Neural progenitor cell (in vitro differentiated cells): Measurements from ENCODE around the gene SLC1A1. TPM values are rescaled to one million over a fixed set of nuclear protein-coding genes. Genes with fewer than 3 reads are reported as not detected.
"Not testable (repeated sequence)": the region's sequence is repeated elsewhere in the genome, so short reads cannot be mapped to it uniquely, and the experiment has no call there.

ENCODE experiments used
- DNase-seq: peaks from one replicate; pipeline ENCODE4 v3.0.0-alpha.2; 2016; ENCODE audit warnings: low spot score
- H2AFZ ChIP-seq: fragments of 200-600 bp; sonication (generic); replicated peaks from 2 replicates; pipeline ENCODE4 v1.6.1; 2016; ENCODE audit warnings: antibody characterized with exemption
- H3F3A ChIP-seq: fragments of 200-600 bp; sonication (generic); 2 replicates; pipeline ENCODE4 v1.6.1; 2016; ENCODE audit warnings: antibody characterized with exemption, low read depth
- H3K27ac ChIP-seq: fragments of 200-600 bp; sonication (generic); 2 replicates; pipeline ENCODE4 v1.5.1; 2016; ENCODE audit warnings: mild to moderate bottlenecking
- H3K27me3 ChIP-seq: fragments of 200-600 bp; sonication (generic); 2 replicates; pipeline ENCODE4 v1.6.1; 2016; ENCODE audit warnings: mild to moderate bottlenecking, moderate library complexity
- H3K36me3 ChIP-seq: fragments of 200-600 bp; sonication (generic); 2 replicates; pipeline ENCODE4 v1.5.1; 2016
- H3K4me1 ChIP-seq: fragments of 200-600 bp; sonication (generic); 2 replicates; pipeline ENCODE4 v1.6.1; 2016; ENCODE audit warnings: mixed run types
- H3K4me2 ChIP-seq: fragments of 200-600 bp; sonication (generic); 2 replicates; pipeline ENCODE4 v1.6.1; 2016
- H3K4me3 ChIP-seq: fragments of 200-600 bp; sonication (generic); 2 replicates; pipeline ENCODE4 v1.5.1; 2016
- H3K79me2 ChIP-seq: fragments of 200-600 bp; sonication (generic); 2 replicates; pipeline ENCODE4 v1.6.1; 2016; ENCODE audit warnings: low read depth
- H3K9ac ChIP-seq: fragments of 200-600 bp; sonication (generic); 2 replicates; pipeline ENCODE4 v1.6.1; 2016
- H3K9me3 ChIP-seq: fragments of 200-600 bp; sonication (generic); 2 replicates; pipeline ENCODE4 v1.5.1; 2016; ENCODE audit warnings: low read depth
- H4K20me1 ChIP-seq: fragments of 200-600 bp; sonication (generic); 2 replicates; pipeline ENCODE4 v1.6.1; 2016; ENCODE audit warnings: low read depth
- H3K27ac Mint-ChIP-seq: 3 replicates; pipeline ENCODE4 v1.8.0; 2021; ENCODE audit warnings: mixed read lengths
- H3K27me3 Mint-ChIP-seq: 2 replicates; pipeline ENCODE4 v1.8.0; 2022; ENCODE audit warnings: low read depth, mild to moderate bottlenecking, inconsistent platforms, moderate library complexity, mixed read lengths; ENCODE audit not compliant: insufficient read depth
- H3K36me3 Mint-ChIP-seq: 3 replicates; pipeline ENCODE4 v1.8.0; 2021; ENCODE audit warnings: mixed read lengths
- H3K4me1 Mint-ChIP-seq: 3 replicates; pipeline ENCODE4 v1.8.0; 2021; ENCODE audit warnings: mixed read lengths
- H3K4me3 Mint-ChIP-seq: 3 replicates; pipeline ENCODE4 v1.8.0; 2021; ENCODE audit warnings: mild to moderate bottlenecking, moderate library complexity, mixed read lengths
- H3K9me3 Mint-ChIP-seq: 3 replicates; pipeline ENCODE4 v1.8.0; 2020; ENCODE audit warnings: mixed read lengths
- CTCF ChIP-seq: fragments of 200-600 bp; sonication (generic); IDR thresholded peaks from 2 replicates; pipeline ENCODE4 v1.5.1; 2017; ENCODE audit warnings: antibody characterized with exemption, mild to moderate bottlenecking
- EZH2 ChIP-seq: fragments of 200-600 bp; sonication (generic); IDR thresholded peaks from 2 replicates; pipeline ENCODE4 v1.6.1; 2017; ENCODE audit warnings: antibody characterized with exemption, mild to moderate bottlenecking, moderate library complexity
- EZH2phosphoT487 ChIP-seq: fragments of 200-600 bp; sonication (generic); IDR thresholded peaks from 2 replicates; pipeline ENCODE4 v1.6.1; 2017; ENCODE audit warnings: antibody characterized with exemption
- total RNA-seq: library from RNA; depleted of rRNA; stranded (reverse); fragments of >200 nt; gene quantifications from 2 replicates; pipeline ENCODE4 v1.2.3, GENCODE V29; 2015; ENCODE audit warnings: low replicate concordance

Gene SLC1A1
- total RNA-seq, 1 donor from 2014 or later = 16.2 TPM

GRCh38 chr9:4530375-4530774, 40.1 kb downstream of the SLC1A1 start:
- Histone ChIP-seq H3K79me2 (no peaks in the 10 kb centered on the region), H3K9me3 (no peaks in the 10 kb centered on the region), H3K36me3 (no peaks in the 10 kb centered on the region), H4K20me1 (no peaks in the 10 kb centered on the region), H3K27ac (no peak overlapping the region), H2AFZ (no peak overlapping the region), H3K9ac (no peak overlapping the region), H3K4me1 (no peaks in the 10 kb centered on the region), H3K4me3 (no peak overlapping the region), H3F3A (no peaks in the 10 kb centered on the region), H3K27me3 (no peaks in the 10 kb centered on the region), H3K4me2 (no peak overlapping the region)
- no peak for DNase-seq
- no peaks in the 10 kb centered on the region for H3K27me3 Mint-ChIP-seq
- H3K4me1 Mint-ChIP-seq = peaks cover 3% of the 10 kb centered on the region
- H3K36me3 Mint-ChIP-seq = no peaks in the 10 kb centered on the region
- TF ChIP-seq CTCF = no peak
- TF ChIP-seq EZH2phosphoT487 = no peak
- TF ChIP-seq EZH2 = no peak
- no peak overlapping the region for H3K27ac Mint-ChIP-seq
- no peak overlapping the region for H3K4me3 Mint-ChIP-seq
- peaks cover 1% of the 10 kb centered on the region for H3K9me3 Mint-ChIP-seq

- DNase-seq, H3F3A ChIP-seq, H3K27me3 ChIP-seq, H3K4me2 ChIP-seq, H4K20me1 ChIP-seq, H3K36me3 Mint-ChIP-seq, H3K9me3 Mint-ChIP-seq, H3K36me3 ChIP-seq, H3K4me1 ChIP-seq, H3K27ac ChIP-seq, H3K4me3 Mint-ChIP-seq, H3K4me3 ChIP-seq, H3K9ac ChIP-seq, H3K9me3 ChIP-seq, H3K27ac Mint-ChIP-seq, H3K4me1 Mint-ChIP-seq, H3K27me3 Mint-ChIP-seq, H3K79me2 ChIP-seq, H2AFZ ChIP-seq: not testable (repeated sequence)
Observed at GRCh38 chr9:4530831-4531230, 40.6 kb downstream of the SLC1A1 start.

- peak; percentile 68 for DNase-seq
- not testable (repeated sequence) for H3K9me3 Mint-ChIP-seq, H3F3A ChIP-seq, H3K9me3 ChIP-seq, H3K27ac Mint-ChIP-seq, H3K36me3 Mint-ChIP-seq, H3K4me3 ChIP-seq, H3K36me3 ChIP-seq, H3K4me1 ChIP-seq, H4K20me1 ChIP-seq, H2AFZ ChIP-seq, H3K27ac ChIP-seq, H3K79me2 ChIP-seq, H3K9ac ChIP-seq, H3K27me3 Mint-ChIP-seq, H3K4me2 ChIP-seq, H3K4me1 Mint-ChIP-seq, H3K4me3 Mint-ChIP-seq, H3K27me3 ChIP-seq
- peak; percentile 44 for TF ChIP-seq CTCF
Observed at GRCh38 chr9:4531355-4531754, 41.1 kb downstream of the SLC1A1 start.

- not testable (repeated sequence) for H3K4me1 Mint-ChIP-seq, H3K27me3 Mint-ChIP-seq, H3K27ac ChIP-seq, H3K9me3 ChIP-seq, DNase-seq, H3K4me3 Mint-ChIP-seq, H3K27ac Mint-ChIP-seq, H2AFZ ChIP-seq, H3K36me3 ChIP-seq, H4K20me1 ChIP-seq, H3K9ac ChIP-seq, H3K4me1 ChIP-seq, H3K36me3 Mint-ChIP-seq, H3K79me2 ChIP-seq, H3K4me3 ChIP-seq, H3F3A ChIP-seq, H3K9me3 Mint-ChIP-seq, H3K27me3 ChIP-seq, H3K4me2 ChIP-seq
Observed at GRCh38 chr9:4533881-4534280, 43.6 kb downstream of the SLC1A1 start.

- H3K4me1 Mint-ChIP-seq, H3K4me3 Mint-ChIP-seq: not testable (repeated sequence)
Observed at GRCh38 chr9:4536196-4536595, 45.9 kb downstream of the SLC1A1 start.

More at GRCh38 chr9:4536196-4536595, 45.9 kb downstream of the SLC1A1 start:
- not testable (repeated sequence) for H3K4me3 ChIP-seq, H3K27ac Mint-ChIP-seq, H3K36me3 ChIP-seq, H3K27me3 ChIP-seq, H3K27ac ChIP-seq, H3K36me3 Mint-ChIP-seq, H3K79me2 ChIP-seq, H4K20me1 ChIP-seq, DNase-seq, H3K4me2 ChIP-seq, H3K9me3 ChIP-seq, H3K9ac ChIP-seq, H3K4me1 ChIP-seq, H2AFZ ChIP-seq, H3K27me3 Mint-ChIP-seq, H3F3A ChIP-seq
- peaks cover 17% of the 10 kb centered on the region for H3K9me3 Mint-ChIP-seq
